H1 (cell line): ENCODE measurements around the gene RBP7. TPM values are rescaled to one million over a fixed set of nuclear protein-coding genes. Genes with fewer than 3 reads are reported as not detected.

ENCODE experiments used
- CTCF ChIA-PET: fragments of 300-600 bp; sonication (Branson Sonifier 250); formaldehyde crosslinking; loops from one replicate; lab custom pipeline; 2021; ENCODE audit not compliant: partially characterized antibody; lab: Charles Lee
- POLR2A ChIA-PET: fragments of 300-600 bp; sonication (Branson Sonifier 250); formaldehyde crosslinking; loops from one replicate; lab custom pipeline; 2021; ENCODE audit warnings: inconsistent platforms; ENCODE audit not compliant: partially characterized antibody; lab: Charles Lee
- DNase-seq, 2 experiments: peaks; one replicate each; pipeline versions ENCODE4 v3.0.0 to v3.0.0-alpha.2; 2010 to 2022; ENCODE audit warnings: low spot score in 2 of 2, low read depth in 1 of 2, mixed read lengths in 1 of 2
- FAIRE-seq: peaks from 2 replicates; lab custom pipeline; 2011; peaks lifted over from hg19 to GRCh38; lab: Jason Lieb, UNC
- H2AFZ ChIP-seq: 2 replicates; pipeline ENCODE4 v1.8.1; 2012; ENCODE audit warnings: low read length, inconsistent platforms
- H2AK5ac ChIP-seq: 2 replicates; pipeline ENCODE4 v1.6.1; 2013; ENCODE audit warnings: low read depth, low read length
- H2BK120ac ChIP-seq: replicated peaks from 2 replicates; pipeline ENCODE3; 2013; ENCODE audit warnings: low read depth, low read length, inconsistent platforms
- H2BK12ac ChIP-seq: 2 replicates; pipeline ENCODE4 v1.6.1; 2013; ENCODE audit warnings: low read depth, low read length
- H2BK15ac ChIP-seq: 2 replicates; pipeline ENCODE4 v1.6.1; 2013; ENCODE audit warnings: low read length
- H2BK20ac ChIP-seq: 2 replicates; pipeline ENCODE4 v1.6.1; 2013; ENCODE audit warnings: low read length
- H2BK5ac ChIP-seq: 2 replicates; pipeline ENCODE4 v1.6.1; 2013; ENCODE audit warnings: low read depth, low read length
- H3K14ac ChIP-seq: 2 replicates; pipeline ENCODE4 v1.6.1; 2013; ENCODE audit warnings: inconsistent platforms; ENCODE audit not compliant: insufficient read length
- H3K18ac ChIP-seq: 2 replicates; pipeline ENCODE4 v1.6.1; 2013; ENCODE audit warnings: low read length; ENCODE audit errors: extremely low read depth
- H3K23ac ChIP-seq: 2 replicates; pipeline ENCODE4 v1.6.1; 2013; ENCODE audit warnings: inconsistent platforms; ENCODE audit not compliant: insufficient read length
- H3K23me2 ChIP-seq: 2 replicates; pipeline ENCODE4 v1.6.1; 2013; ENCODE audit warnings: low read depth, low read length
- H3K27ac ChIP-seq: 2 replicates; pipeline ENCODE4 v1.6.1; 2011; ENCODE audit warnings: low read depth, low read length, inconsistent platforms
- H3K27me3 ChIP-seq, 4 experiments: replicated peaks in 1 of 4; 1 replicate in 1 of 4; 2 replicates in 3 of 4; pipeline versions ENCODE4 v1.6.1 to v1.8.1; 2011 to 2013; ENCODE audit warnings: low read length in 3 of 4, mild to moderate bottlenecking in 3 of 4, inconsistent platforms in 2 of 4, mixed read lengths in 2 of 4, moderate library complexity in 1 of 4; ENCODE audit not compliant: control insufficient read depth in 3 of 4, insufficient read depth in 3 of 4; ENCODE audit errors: extremely low read depth in 1 of 4
- H3K36me3 ChIP-seq, 4 experiments: 2 replicates each; pipeline versions ENCODE4 v1.6.1 to v1.8.1; 2011 to 2013; ENCODE audit warnings: mild to moderate bottlenecking in 4 of 4, low read length in 3 of 4, moderate library complexity in 2 of 4, control low read depth in 1 of 4, inconsistent platforms in 1 of 4; ENCODE audit not compliant: insufficient read depth in 4 of 4, control insufficient read depth in 2 of 4
- H3K4ac ChIP-seq: replicated peaks from 2 replicates; pipeline ENCODE3; 2013; ENCODE audit warnings: low read length, low read depth, mixed read lengths, inconsistent platforms; ENCODE audit not compliant: insufficient read length
- H3K4me1 ChIP-seq, 4 experiments: replicated peaks in 1 of 4; 1 replicate in 1 of 4; 2 replicates in 3 of 4; pipeline versions ENCODE4 v1.6.1 to v1.8.1; 2011 to 2013; ENCODE audit warnings: low read length in 3 of 4, inconsistent platforms in 2 of 4, mixed read lengths in 1 of 4; ENCODE audit not compliant: insufficient read depth in 4 of 4, control insufficient read depth in 3 of 4
- H3K4me2 ChIP-seq, 2 experiments: 2 replicates each; pipeline versions ENCODE4 v1.6.1 to v1.8.1; 2011 to 2013; ENCODE audit warnings: low read depth in 2 of 2, low read length in 2 of 2, control low read depth in 1 of 2, inconsistent platforms in 1 of 2, mild to moderate bottlenecking in 1 of 2; ENCODE audit not compliant: insufficient read depth in 1 of 2
- H3K4me3 ChIP-seq, 4 experiments: fragments of 200-600, 300-600 bp in 1 of 4; sonication (generic), shearing (Covaris generic), sonication (Bioruptor Twin) in 1 of 4; 2 replicates each; pipeline versions ENCODE4 v1.5.1 to v1.8.1; 2011 to 2016; ENCODE audit warnings: low read length in 4 of 4, low read depth in 3 of 4, control low read depth in 2 of 4, inconsistent platforms in 2 of 4, mild to moderate bottlenecking in 2 of 4, mixed read lengths in 1 of 4, moderate library complexity in 1 of 4; ENCODE audit not compliant: insufficient read depth in 2 of 4; ENCODE audit errors: extremely low read depth in 1 of 4
- H3K56ac ChIP-seq: replicated peaks from 2 replicates; pipeline ENCODE3; 2013; ENCODE audit warnings: low read depth, mild to moderate bottlenecking, mixed read lengths, low read length, inconsistent platforms; ENCODE audit not compliant: insufficient read length
- H3K79me1 ChIP-seq: 2 replicates; pipeline ENCODE4 v1.6.1; 2013; ENCODE audit warnings: low read depth, low read length, control low read depth
- H3K79me2 ChIP-seq, 2 experiments: 2 replicates each; pipeline versions ENCODE4 v1.6.1 to v1.8.1; 2012 to 2013; ENCODE audit warnings: low read length in 2 of 2, mild to moderate bottlenecking in 2 of 2, inconsistent platforms in 1 of 2; ENCODE audit not compliant: insufficient read depth in 2 of 2, control insufficient read depth in 1 of 2
- H3K9ac ChIP-seq, 4 experiments: replicated peaks in 1 of 4; 1 replicate in 1 of 4; 2 replicates in 3 of 4; pipeline versions ENCODE4 v1.6.1 to v1.8.1; 2011 to 2013; ENCODE audit warnings: low read depth in 3 of 4, low read length in 3 of 4, control low read depth in 2 of 4, mild to moderate bottlenecking in 2 of 4, moderate library complexity in 2 of 4, inconsistent platforms in 1 of 4; ENCODE audit errors: extremely low read depth in 1 of 4
- H3K9me3 ChIP-seq, 2 experiments: 2 replicates each; pipeline versions ENCODE4 v1.6.1 to v1.8.1; 2012 to 2013; ENCODE audit warnings: mild to moderate bottlenecking in 2 of 2, moderate library complexity in 2 of 2, control low read depth in 1 of 2, inconsistent platforms in 1 of 2, low read depth in 1 of 2, low read length in 1 of 2, mixed read lengths in 1 of 2; ENCODE audit not compliant: insufficient read depth in 2 of 2
- H4K20me1 ChIP-seq, 2 experiments: replicated peaks in 1 of 2; 2 replicates each; pipeline versions ENCODE3 to v1.8.1; 2011 to 2013; ENCODE audit warnings: inconsistent platforms in 2 of 2, low read length in 2 of 2, mild to moderate bottlenecking in 1 of 2; ENCODE audit not compliant: insufficient read depth in 2 of 2, control insufficient read depth in 1 of 2
- H4K5ac ChIP-seq: 2 replicates; pipeline ENCODE4 v1.6.1; 2013; ENCODE audit warnings: low read length, low read depth, mixed read lengths, inconsistent platforms; ENCODE audit not compliant: insufficient read length
- H4K8ac ChIP-seq: 2 replicates; pipeline ENCODE4 v1.8.0; 2013; ENCODE audit warnings: mild to moderate bottlenecking, moderate library complexity, low read length, inconsistent platforms; ENCODE audit not compliant: insufficient read depth; ENCODE audit errors: extremely low read depth
- H4K91ac ChIP-seq: replicated peaks from 2 replicates; pipeline ENCODE3; 2013; ENCODE audit warnings: low read length, mixed read lengths, inconsistent platforms; ENCODE audit not compliant: insufficient read length
- GABPA ChIP-seq: IDR thresholded peaks from 2 replicates; pipeline ENCODE4 v1.6.1; 2011; ENCODE audit warnings: mild to moderate bottlenecking, low read length, moderate library complexity, borderline replicate concordance; ENCODE audit not compliant: insufficient read depth
- WGBS, 2 experiments: shearing (Covaris generic) in 1 of 2; methylation state at CpG; one replicate each; pipeline versions ENCODE4 v1.1.6 to v1.1.7; 2013 to 2015; ENCODE audit warnings: low lambda C conversion rate in 2 of 2, mixed read lengths in 2 of 2, inconsistent platforms in 1 of 2, low coverage in 1 of 2, missing lambda C conversion rate in 1 of 2; ENCODE audit not compliant: insufficient replicate concordance in 2 of 2, insufficient coverage in 1 of 2, insufficient read length in 1 of 2; ENCODE audit errors: extremely low coverage in 1 of 2, missing lambda C conversion rate in 1 of 2; 5-methylcytosine and 5-hydroxymethylcytosine counted together
- polyA plus RNA-seq, 7 experiments: library from polyadenylated mRNA; depleted of rRNA in 3 of 7; stranded (reverse) in 5 of 7; unstranded in 2 of 7; fragments of >200 nt in 5 of 7; fragments of 200-250 nt in 2 of 7; gene quantifications; 1 replicate in 5 of 7; 2 replicates in 1 of 7; 4 replicates in 1 of 7; pipeline versions ENCODE4 v1.2.1 to v1.2.3, GENCODE V29; 2011 to 2013; ENCODE audit warnings: missing spikeins in 2 of 7, mixed read lengths in 2 of 7
- total RNA-seq: library from RNA; stranded (reverse); fragmentation: NEBNext Ultra II Directional; extraction: Animal tissue kit (Norgen Biotek cat#: 25700); gene quantifications from 2 replicates; pipeline ENCODE4 v1.2.1, GENCODE V29; 2021

The RBP7 gene
- total and polyA plus RNA-seq, 2 of the 8 experiments (the other 6 are each of a cell fraction or from before 2014, with no cell fraction given), result 5.7 to 7.2 TPM

GRCh38 chr1:10007169-10007568 lies 10.1 kb downstream of the RBP7 start:
- H2AFZ ChIP-seq, result no peak overlapping the region
- no peak for TF ChIP-seq GABPA
- no peak overlapping the region for H2BK5ac ChIP-seq
- H4K5ac ChIP-seq, result no peak overlapping the region
- no peak overlapping the region for H3K27ac ChIP-seq
- H3K18ac ChIP-seq, result no peak overlapping the region
- no peaks in the 10 kb centered on the region for H3K23me2 ChIP-seq
- no peaks in the 10 kb centered on the region for H3K4me1 ChIP-seq
- no peak overlapping the region for H3K56ac ChIP-seq
- POLR2A ChIA-PET, result no interaction called here
- H3K79me2 ChIP-seq, result no peaks in the 10 kb centered on the region
- WGBS, 2 experiments, result 86% methylated on average over 4 of the region's 4 CpGs; no CpG with 5 or more reads in 1 of the 2 experiments
- no peak overlapping the region for H4K8ac ChIP-seq
- H2BK20ac ChIP-seq, result no peak overlapping the region
- no peaks in the 10 kb centered on the region for H3K9me3 ChIP-seq
- no peak for DNase-seq
- H3K4me2 ChIP-seq, result no peak overlapping the region
- H2BK12ac ChIP-seq, result no peak overlapping the region
- no peaks in the 10 kb centered on the region for H3K27me3 ChIP-seq
- no peaks in the 10 kb centered on the region for H3K36me3 ChIP-seq
- H4K20me1 ChIP-seq, result no peaks in the 10 kb centered on the region
- H3K14ac ChIP-seq, result no peak overlapping the region
- no peak overlapping the region for H3K4ac ChIP-seq
- H3K23ac ChIP-seq, result no peak overlapping the region
- no peak overlapping the region for H3K9ac ChIP-seq
- no peak for FAIRE-seq
- H2BK120ac ChIP-seq, result no peak overlapping the region
- no peaks in the 10 kb centered on the region for H3K79me1 ChIP-seq
- no peak overlapping the region for H2AK5ac ChIP-seq
- no peak overlapping the region for H4K91ac ChIP-seq
- CTCF ChIA-PET, result interaction anchor here (1.6 kb wide), 1 partner anchor 8 kb away, joined by 5 read pairs; no protein-coding TSS in a partner anchor
- no peak overlapping the region for H2BK15ac ChIP-seq
- H3K4me3 ChIP-seq, result no peak overlapping the region
